RWPE2 (cell line): Measurements from ENCODE around the gene S100A3.

Source experiments
- ATAC-seq: fragments of 200-7000 bp; cut with Tn5 transposase; 3 replicates; pipeline ENCODE4 v1.9.1; 2021; ENCODE audit warnings: low read depth
- DNase-seq: peaks from one replicate; pipeline ENCODE4 v3.0.0-alpha.2; 2020; ENCODE audit warnings: low spot score
- H3K27ac ChIP-seq: fragments of 450-650 bp; 2 replicates; pipeline ENCODE4 v1.5.1; 2017; ENCODE audit warnings: mild to moderate bottlenecking; ENCODE audit not compliant: poor library complexity, severe bottlenecking
- H3K27me3 ChIP-seq: fragments of 250-450 bp; sonication (Bioruptor Pico); 2 replicates; pipeline ENCODE4 v1.5.1; 2021; ENCODE audit warnings: mild to moderate bottlenecking, moderate library complexity; ENCODE audit not compliant: insufficient read depth, poor library complexity, severe bottlenecking
- H3K36me3 ChIP-seq: fragments of 250-450 bp; sonication (Bioruptor Pico); 2 replicates; pipeline ENCODE4 v1.5.1; 2020; ENCODE audit warnings: low read depth, mild to moderate bottlenecking, moderate library complexity
- H3K4me1 ChIP-seq: fragments of 250-450 bp; sonication (Bioruptor Pico); 2 replicates; pipeline ENCODE4 v1.5.1; 2021; ENCODE audit warnings: mild to moderate bottlenecking, moderate library complexity; ENCODE audit not compliant: insufficient read depth, poor library complexity, severe bottlenecking
- H3K4me3 ChIP-seq: fragments of 250-450 bp; sonication (Bioruptor Pico); 2 replicates; pipeline ENCODE4 v1.5.1; 2021; ENCODE audit warnings: mild to moderate bottlenecking, moderate library complexity; ENCODE audit not compliant: severe bottlenecking
- H3K9me3 ChIP-seq: fragments of 250-450 bp; sonication (Bioruptor Pico); 2 replicates; pipeline ENCODE4 v1.5.1; 2021; ENCODE audit warnings: mild to moderate bottlenecking, moderate library complexity; ENCODE audit not compliant: severe bottlenecking
- TF ChIP-seq, protein P1 (sequence below): fragments of 450-650 bp; IDR thresholded peaks from one replicate; pipeline ENCODE4 v1.5.1; 2017; ENCODE audit warnings: mild to moderate bottlenecking, moderate library complexity; ENCODE audit not compliant: poor library complexity, severe bottlenecking

The S100A3 gene

DNA sequence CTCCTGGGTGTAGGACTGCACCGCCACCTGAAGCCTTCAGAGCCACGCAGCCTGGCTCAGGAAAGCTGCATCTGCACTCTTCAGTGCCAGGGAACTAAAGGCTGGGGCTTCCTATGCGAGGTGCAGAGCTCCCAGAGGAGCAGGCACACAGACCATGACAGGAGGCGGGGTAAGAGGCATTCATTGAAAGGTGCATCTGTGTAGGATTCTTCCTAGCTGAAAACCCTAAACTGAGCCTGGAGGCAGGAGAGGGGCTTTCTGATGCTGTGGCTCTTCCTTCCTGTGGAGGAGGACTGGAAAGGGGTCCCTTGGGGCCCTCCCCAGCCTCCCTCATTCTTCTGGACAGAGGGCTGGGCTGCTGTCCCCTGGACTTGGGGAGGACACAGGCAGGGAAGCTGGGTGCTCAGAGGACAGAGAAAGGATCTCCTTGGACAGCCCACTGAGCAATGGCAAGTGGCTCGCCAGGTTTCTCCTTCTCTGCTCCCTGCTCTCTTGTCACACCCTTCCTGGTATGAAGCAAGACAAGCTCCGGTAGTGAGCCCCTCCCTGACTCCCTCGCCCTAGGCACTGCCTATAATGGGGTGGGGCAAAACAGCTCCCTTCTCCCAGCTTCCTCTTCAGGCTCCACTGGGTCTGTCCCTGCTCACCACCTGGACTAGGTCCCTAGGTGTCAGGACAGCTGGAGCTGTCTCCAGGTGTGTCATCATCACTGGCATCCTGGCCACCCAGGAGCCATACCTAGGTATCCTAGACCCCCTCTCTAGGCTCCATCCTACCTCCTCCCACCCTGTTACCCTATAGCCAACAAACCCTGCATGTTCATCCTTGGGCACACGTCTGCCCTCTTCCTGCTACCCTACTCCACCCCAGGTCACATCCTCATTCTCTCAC is 33.3 kb downstream of the S100A3 start:
- Histone ChIP-seq H3K4me1 (peaks cover 17% of the 10 kb centered on the region), H3K9me3 (no peaks in the 10 kb centered on the region), H3K27me3 (no peaks in the 10 kb centered on the region), H3K4me3 (no peak overlapping the region), H3K27ac (peak overlapping the region; percentile 79), H3K36me3 (no peaks in the 10 kb centered on the region)
- DNase-seq, result no peak
- ATAC-seq, result peak; percentile 96
- TF ChIP-seq, protein P1, sequence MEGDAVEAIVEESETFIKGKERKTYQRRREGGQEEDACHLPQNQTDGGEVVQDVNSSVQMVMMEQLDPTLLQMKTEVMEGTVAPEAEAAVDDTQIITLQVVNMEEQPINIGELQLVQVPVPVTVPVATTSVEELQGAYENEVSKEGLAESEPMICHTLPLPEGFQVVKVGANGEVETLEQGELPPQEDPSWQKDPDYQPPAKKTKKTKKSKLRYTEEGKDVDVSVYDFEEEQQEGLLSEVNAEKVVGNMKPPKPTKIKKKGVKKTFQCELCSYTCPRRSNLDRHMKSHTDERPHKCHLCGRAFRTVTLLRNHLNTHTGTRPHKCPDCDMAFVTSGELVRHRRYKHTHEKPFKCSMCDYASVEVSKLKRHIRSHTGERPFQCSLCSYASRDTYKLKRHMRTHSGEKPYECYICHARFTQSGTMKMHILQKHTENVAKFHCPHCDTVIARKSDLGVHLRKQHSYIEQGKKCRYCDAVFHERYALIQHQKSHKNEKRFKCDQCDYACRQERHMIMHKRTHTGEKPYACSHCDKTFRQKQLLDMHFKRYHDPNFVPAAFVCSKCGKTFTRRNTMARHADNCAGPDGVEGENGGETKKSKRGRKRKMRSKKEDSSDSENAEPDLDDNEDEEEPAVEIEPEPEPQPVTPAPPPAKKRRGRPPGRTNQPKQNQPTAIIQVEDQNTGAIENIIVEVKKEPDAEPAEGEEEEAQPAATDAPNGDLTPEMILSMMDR, result no peak

DNA sequence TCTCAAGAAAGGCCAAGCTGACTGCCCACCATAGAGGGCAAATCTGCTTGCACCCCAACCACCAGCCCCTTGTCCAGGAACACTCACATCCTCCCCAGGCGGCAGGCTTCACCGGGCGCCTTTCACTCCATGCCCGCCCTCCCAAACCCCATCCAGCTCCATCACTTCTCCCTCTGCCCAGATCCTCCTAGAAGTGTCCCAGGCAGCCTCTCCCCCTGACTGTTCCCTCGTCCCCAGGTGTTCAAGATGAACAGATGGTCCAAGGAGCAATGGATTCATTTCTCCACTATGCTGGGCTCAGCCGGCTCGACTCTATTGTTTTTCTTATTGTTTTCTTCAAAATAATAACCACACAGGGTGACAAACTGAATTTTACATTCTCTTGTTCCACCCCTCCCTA is 35.4 kb downstream of the S100A3 start:
- no peak for ATAC-seq
- peaks cover 16% of the 10 kb centered on the region for H3K4me1 ChIP-seq
- no peaks in the 10 kb centered on the region for H3K27me3 ChIP-seq
- DNase-seq, result no peak
- H3K36me3 ChIP-seq, result no peaks in the 10 kb centered on the region
- no peak overlapping the region for H3K4me3 ChIP-seq
- H3K9me3 ChIP-seq, result no peaks in the 10 kb centered on the region
- H3K27ac ChIP-seq, result no peak overlapping the region
- TF ChIP-seq, protein P1, result no peak

DNA sequence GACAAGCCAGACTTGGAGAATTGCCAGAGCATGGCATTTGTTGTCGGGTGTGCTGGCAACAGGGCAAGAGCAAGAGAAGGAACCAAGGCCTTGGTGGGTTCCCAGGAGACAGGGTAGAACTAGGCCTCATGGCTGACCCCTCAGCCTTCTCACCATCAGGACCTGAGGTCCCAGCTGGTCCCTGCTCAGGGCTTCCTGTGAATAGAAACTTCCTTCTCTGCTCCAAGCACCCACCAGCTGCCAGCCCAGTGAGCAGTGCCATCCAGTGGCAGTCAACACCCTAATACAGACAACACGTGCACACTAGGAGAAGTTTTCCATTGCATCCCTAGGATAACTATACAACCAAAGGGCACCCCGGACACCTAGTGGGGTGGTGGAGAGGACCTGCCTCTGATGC is 36.0 kb downstream of the S100A3 start:
- DNase-seq, result no peak
- ATAC-seq, result no peak
- H3K9me3 ChIP-seq, result no peaks in the 10 kb centered on the region

DNA sequence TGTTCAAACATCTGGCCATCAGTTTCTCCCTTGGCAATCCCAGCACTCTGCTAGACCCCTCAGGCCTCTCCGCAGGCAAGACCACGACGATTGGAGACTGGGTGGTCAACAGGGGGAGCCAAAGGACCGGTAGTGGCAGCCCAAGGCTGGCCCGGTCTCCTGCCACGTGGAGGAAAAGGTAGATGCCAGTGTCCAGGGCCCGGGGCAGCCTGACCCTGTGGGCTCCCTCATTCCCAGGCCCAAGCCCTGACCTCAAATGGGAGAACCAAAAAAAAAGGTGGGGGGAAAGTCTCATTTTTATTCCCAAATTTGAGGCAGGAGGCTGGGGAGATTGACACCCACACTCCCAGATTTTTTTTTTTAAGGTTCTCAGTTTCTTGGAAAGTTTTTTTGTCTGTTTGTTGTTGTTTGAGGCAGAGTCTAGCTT is 38.1 kb downstream of the S100A3 start:
- H3K4me1 ChIP-seq, result peaks cover 33% of the 10 kb centered on the region
- ATAC-seq (peak; percentile 61), DNase-seq (peak; percentile 81)
- TF ChIP-seq, protein P1, result peak; percentile 95
- H3K27me3 ChIP-seq, result no peaks in the 10 kb centered on the region
- H3K9me3 ChIP-seq, result no peaks in the 10 kb centered on the region
- H3K4me3 ChIP-seq, result no peak overlapping the region
- H3K36me3 ChIP-seq, result no peaks in the 10 kb centered on the region
- H3K27ac ChIP-seq, result peak overlapping the region; percentile 17

More for the DNA sequence above, 36.0 kb downstream of the S100A3 start:
- Histone ChIP-seq H3K27ac (peak overlapping the region; percentile 17), H3K4me1 (peaks cover 20% of the 10 kb centered on the region), H3K27me3 (no peaks in the 10 kb centered on the region), H3K36me3 (no peaks in the 10 kb centered on the region), H3K4me3 (no peak overlapping the region)
- TF ChIP-seq, protein P1, result peak; percentile 43
